ENCODE data around the gene SIRT2. TPM values are rescaled to one million over a fixed set of nuclear protein-coding genes. Genes with fewer than 3 reads are reported as not detected.
"Not testable (repeated sequence)": the region's sequence is repeated elsewhere in the genome, so short reads cannot be mapped to it uniquely, and the experiment has no call there.

SIRT2 gene
- total and polyA plus RNA-seq, 2 donors (not counting 1 experiment from before 2014, with no cell fraction given) = 42.4 to 65.9 TPM

GRCh38 chr19:38856813-38857212 lies 42.6 kb downstream of the SIRT2 start:
- peak overlapping the region; percentile 17 to 60 for H3K27ac ChIP-seq (ENCODE audit: low read length in 2 of 2)
- peak overlapping the region; percentile 57 for H3K4me2 ChIP-seq (replicated peaks; ENCODE audit: low read depth, low read length, poor library complexity, severe bottlenecking)
- peaks cover 0 to 7% (median 0%) of the 10 kb centered on the region in 3 donors for H3K9me3 ChIP-seq (ENCODE audit: control extremely low read depth in 1 of 3, control insufficient read depth in 2 of 3, insufficient read depth in 1 of 3, low read length in 2 of 3)
- POLR2A ChIA-PET = interaction anchor here (0.7 to 2.8 kb wide), 4 partner anchors 8 to 122 kb away, joined by 3 to 8 read pairs (median 5); partner anchors contain the start of gene HNRNPL
- ATAC-seq (ENCODE audit: low read depth) (no peak), DNase-seq (no peak)
- Mint-ChIP-seq H3K9me3 (ENCODE audit: insufficient read depth) (no peaks in the 10 kb centered on the region), H3K27ac (peak overlapping the region; percentile 93), H3K27me3 (no peaks in the 10 kb centered on the region), H3K4me1 (peaks cover 51% of the 10 kb centered on the region), H3K4me3 (peak overlapping the region; percentile 78)
- H3K9ac ChIP-seq (ENCODE audit: low read length) = no peak overlapping the region
- no peaks in the 10 kb centered on the region for H3K79me2 ChIP-seq (ENCODE audit: control insufficient read depth, insufficient read depth, low read length)
- no CpG with 5 or more reads among the region's 3 CpGs for WGBS (ENCODE audit: insufficient coverage)
- TF ChIP-seq CTCF (IDR thresholded peaks at IDR 0.05) = no peak
- intact Hi-C loops (cut with micrococcal nuclease) = no loop called here
- no peaks in the 10 kb centered on the region for H4K20me1 ChIP-seq (ENCODE audit: control insufficient read depth, insufficient read depth, low read length, poor library complexity, severe bottlenecking)
- H3K4me1 ChIP-seq (ENCODE audit: control insufficient read depth in 2 of 2, insufficient read depth in 2 of 2, low read length in 2 of 2) = peaks cover 35 to 63% of the 10 kb centered on the region in 2 donors
- no peak overlapping the region for H2AFZ ChIP-seq (ENCODE audit: insufficient read depth, low read depth, low read length, poor library complexity, severe bottlenecking)
- H3K27me3 ChIP-seq (replicated peaks in 1 of 4; ENCODE audit: control extremely low read depth in 1 of 4, control insufficient read depth in 3 of 4, insufficient read depth in 4 of 4, low read length in 3 of 4) = no peaks in the 10 kb centered on the region
- H3K4me3 ChIP-seq (ENCODE audit: control extremely low read depth in 1 of 5, extremely low read depth in 1 of 5, insufficient read depth in 1 of 5, low read depth in 2 of 5, low read length in 4 of 5) = no peak overlapping the region
- CTCF ChIA-PET = interaction anchor here (0.6 to 3.1 kb wide), 5 partner anchors 10 to 480 kb away, joined by 4 to 23 read pairs (median 9); no protein-coding TSS in a partner anchor
- no peaks in the 10 kb centered on the region for H3K36me3 ChIP-seq (replicated peaks in 1 of 2; ENCODE audit: control extremely low read depth in 1 of 2, control insufficient read depth in 1 of 2, extremely low read depth in 1 of 2, insufficient read depth in 2 of 2, low read length in 1 of 2)

GRCh38 chr19:38855751-38856150 lies 43.7 kb downstream of the SIRT2 start:
- H3K27me3 Mint-ChIP-seq; H3K4me3 Mint-ChIP-seq; DNase-seq; intact Hi-C loops (cut with micrococcal nuclease); H3K9me3 ChIP-seq (ENCODE audit: control extremely low read depth in 1 of 3, control insufficient read depth in 2 of 3, insufficient read depth in 1 of 3, low read length in 2 of 3); H3K79me2 ChIP-seq (ENCODE audit: control insufficient read depth, insufficient read depth, low read length); ATAC-seq (ENCODE audit: low read depth); H3K4me2 ChIP-seq (replicated peaks; ENCODE audit: low read depth, low read length, poor library complexity, severe bottlenecking); H3K27ac Mint-ChIP-seq; H3K9ac ChIP-seq (ENCODE audit: low read length); H3K36me3 ChIP-seq (replicated peaks in 1 of 2; ENCODE audit: control extremely low read depth in 1 of 2, control insufficient read depth in 1 of 2, extremely low read depth in 1 of 2, insufficient read depth in 2 of 2, low read length in 1 of 2); CTCF ChIA-PET; H3K9me3 Mint-ChIP-seq (ENCODE audit: insufficient read depth); H3K27ac ChIP-seq (ENCODE audit: low read length in 2 of 2); H3K4me3 ChIP-seq (ENCODE audit: control extremely low read depth in 1 of 5, extremely low read depth in 1 of 5, insufficient read depth in 1 of 5, low read depth in 2 of 5, low read length in 4 of 5); H4K20me1 ChIP-seq (ENCODE audit: control insufficient read depth, insufficient read depth, low read length, poor library complexity, severe bottlenecking); H3K27me3 ChIP-seq (replicated peaks in 1 of 4; ENCODE audit: control extremely low read depth in 1 of 4, control insufficient read depth in 3 of 4, insufficient read depth in 4 of 4, low read length in 3 of 4); H2AFZ ChIP-seq (ENCODE audit: insufficient read depth, low read depth, low read length, poor library complexity, severe bottlenecking): not testable (repeated sequence)
- peaks cover 40 to 65% of the 10 kb centered on the region in 2 donors for H3K4me1 ChIP-seq (ENCODE audit: control insufficient read depth in 2 of 2, insufficient read depth in 2 of 2, low read length in 2 of 2)
- peaks cover 59% of the 10 kb centered on the region for H3K4me1 Mint-ChIP-seq
- 88% methylated on average over 10 of the region's 37 CpGs for WGBS (ENCODE audit: insufficient coverage)
- POLR2A ChIA-PET = interaction anchor here (8.7 kb wide), 1 partner anchor 11 kb away, joined by 237 read pairs; no protein-coding TSS in a partner anchor

GRCh38 chr19:38854961-38855360 lies 44.5 kb downstream of the SIRT2 start:
- Mint-ChIP-seq H3K27ac (peak overlapping the region; percentile 56), H3K4me1 (peaks cover 56% of the 10 kb centered on the region), H3K4me3 (peak overlapping the region; percentile 44)
- ATAC-seq (ENCODE audit: low read depth); H2AFZ ChIP-seq (ENCODE audit: insufficient read depth, low read depth, low read length, poor library complexity, severe bottlenecking); H3K27me3 Mint-ChIP-seq; H4K20me1 ChIP-seq (ENCODE audit: control insufficient read depth, insufficient read depth, low read length, poor library complexity, severe bottlenecking); H3K9me3 Mint-ChIP-seq (ENCODE audit: insufficient read depth); H3K36me3 ChIP-seq (replicated peaks in 1 of 2; ENCODE audit: control extremely low read depth in 1 of 2, control insufficient read depth in 1 of 2, extremely low read depth in 1 of 2, insufficient read depth in 2 of 2, low read length in 1 of 2); H3K79me2 ChIP-seq (ENCODE audit: control insufficient read depth, insufficient read depth, low read length); H3K4me3 ChIP-seq (ENCODE audit: control extremely low read depth in 1 of 5, extremely low read depth in 1 of 5, insufficient read depth in 1 of 5, low read depth in 2 of 5, low read length in 4 of 5); H3K9me3 ChIP-seq (ENCODE audit: control extremely low read depth in 1 of 3, control insufficient read depth in 2 of 3, insufficient read depth in 1 of 3, low read length in 2 of 3); DNase-seq; H3K9ac ChIP-seq (ENCODE audit: low read length); H3K27ac ChIP-seq (ENCODE audit: low read length in 2 of 2); H3K4me2 ChIP-seq (replicated peaks; ENCODE audit: low read depth, low read length, poor library complexity, severe bottlenecking); H3K27me3 ChIP-seq (replicated peaks in 1 of 4; ENCODE audit: control extremely low read depth in 1 of 4, control insufficient read depth in 3 of 4, insufficient read depth in 4 of 4, low read length in 3 of 4): not testable (repeated sequence)
- no CpG with 5 or more reads among the region's 3 CpGs for WGBS (ENCODE audit: insufficient coverage)
- intact Hi-C loops (cut with micrococcal nuclease) = loop anchor here (5.0 kb wide), 1 partner anchor 208 kb away; the partner anchor contains the start of gene ACTN4
- POLR2A ChIA-PET = interaction anchor here (8.7 kb wide), 1 partner anchor 12 kb away, joined by 237 read pairs; no protein-coding TSS in a partner anchor
- CTCF ChIA-PET = interaction anchor here (0.7 to 4.6 kb wide), 2 partner anchors 10 to 32 kb away, joined by 6 to 62 read pairs; no protein-coding TSS in a partner anchor
- peaks cover 37 to 61% of the 10 kb centered on the region in 2 donors for H3K4me1 ChIP-seq (ENCODE audit: control insufficient read depth in 2 of 2, insufficient read depth in 2 of 2, low read length in 2 of 2)
